Esophagus muscularis mucosa (tissue), 4 donors: ENCODE data around the gene C1S. TPM values are rescaled to one million over a fixed set of nuclear protein-coding genes. Genes with fewer than 3 reads are reported as not detected.

Source experiments
- DNase-seq: peaks from one replicate; pipeline ENCODE4 v3.0.0-alpha.2; 2017; ENCODE audit errors: extremely low spot score
- H3K27ac ChIP-seq, 4 donors: fragments of 200-600 bp; sonication (generic); replicated peaks in 1 of 4; 1 replicate in 3 of 4; 2 replicates in 1 of 4; pipeline ENCODE4 v1.5.1; 2016 to 2019; ENCODE audit warnings: mild to moderate bottlenecking in 1 of 4
- H3K27me3 ChIP-seq, 4 donors: fragments of 200-600 bp; sonication (generic); one replicate each; pipeline versions ENCODE4 v1.5.1 to v1.6.0; 2016 to 2019
- H3K36me3 ChIP-seq, 4 donors: fragments of 200-600 bp; sonication (generic); one replicate each; pipeline ENCODE4 v1.5.1; 2016 to 2019
- H3K4me1 ChIP-seq, 4 donors: fragments of 200-600 bp; sonication (generic); one replicate each; pipeline ENCODE4 v1.5.1; 2016 to 2019
- H3K4me3 ChIP-seq, 4 donors: fragments of 200-600 bp; sonication (generic); 1 replicate in 2 of 4; 2 replicates in 2 of 4; pipeline ENCODE4 v1.5.1; 2016 to 2019; ENCODE audit warnings: mild to moderate bottlenecking in 4 of 4, moderate library complexity in 1 of 4
- H3K9me3 ChIP-seq, 4 donors: fragments of 200-600 bp; sonication (generic); 1 replicate in 3 of 4; 2 replicates in 1 of 4; pipeline ENCODE4 v1.5.1; 2016 to 2019
- CTCF ChIP-seq, 3 experiments: fragments of 200-600 bp in 2 of 3; fragments of 450-650 bp in 1 of 3; sonication (generic) in 2 of 3; IDR thresholded peaks; one replicate each; pipeline ENCODE4 v1.5.1; 2017 to 2019; ENCODE audit warnings: antibody characterized with exemption in 3 of 3, mild to moderate bottlenecking in 2 of 3, moderate library complexity in 1 of 3
- EP300 ChIP-seq: sonication (generic); formaldehyde crosslinking; IDR thresholded peaks from one replicate; pipeline ENCODE4 v1.6.1; 2017; ENCODE audit warnings: antibody characterized with exemption
- POLR2A ChIP-seq: fragments of 450-650 bp; IDR thresholded peaks from one replicate; pipeline ENCODE4 v1.6.1; 2017; ENCODE audit warnings: antibody characterized with exemption, moderate library complexity, mild to moderate bottlenecking, low read depth
- POLR2AphosphoS5 ChIP-seq, 2 donors: sonication (generic); formaldehyde crosslinking; IDR thresholded peaks; one replicate each; pipeline ENCODE4 v1.6.1; 2017; ENCODE audit warnings: antibody characterized with exemption in 2 of 2
- WGBS: methylation state at CpG from one replicate; pipeline ENCODE4 v1.1.5; 2018; 5-methylcytosine and 5-hydroxymethylcytosine counted together
- intact Hi-C: fragments of 100-400 bp; cut with DNase I; formaldehyde crosslinking; loops from one replicate; pipeline ENCODE4 v1.15.1; 2023
- total RNA-seq, 4 donors: library from RNA; depleted of rRNA; stranded (reverse); fragments of >200 nt; gene quantifications; one replicate each; pipeline versions ENCODE4 v1.1.0 to v1.2.1, GENCODE V29; 2016

C1S gene
- total RNA-seq, 4 donors from 2014 or later = 454 to 549 (median 512) TPM

- Histone ChIP-seq H3K27me3 (no peaks in the 10 kb centered on the region), H3K4me1 (peaks cover 0 to 30% (median 16%) of the 10 kb centered on the region in 4 donors), H3K27ac (no peak overlapping the region), H3K36me3 (peaks cover 7 to 75% (median 53%) of the 10 kb centered on the region in 4 donors), H3K9me3 (no peaks in the 10 kb centered on the region), H3K4me3 (no peak overlapping the region)
- TF ChIP-seq POLR2AphosphoS5 (IDR thresholded peaks at IDR 0.05) = no peak
- no peak for TF ChIP-seq POLR2A
- no peak for TF ChIP-seq EP300
- no peak for TF ChIP-seq CTCF (IDR thresholded peaks at IDR 0.05)
- intact Hi-C loops = no loop called here
- DNase-seq = no peak
- 81% methylated on average over 11 of the region's 11 CpGs for WGBS
These were observed 7.9 kb downstream of the C1S start for GRCh38 chr12:7068240-7068993.

- WGBS = 87% methylated on average over 2 of the region's 2 CpGs
- Histone ChIP-seq H3K36me3 (peaks cover 7 to 70% (median 50%) of the 10 kb centered on the region in 4 donors), H3K4me3 (no peak overlapping the region), H3K9me3 (no peaks in the 10 kb centered on the region), H3K4me1 (peaks cover 0 to 24% (median 10%) of the 10 kb centered on the region in 4 donors), H3K27ac (no peak overlapping the region), H3K27me3 (no peaks in the 10 kb centered on the region)
- no peak for DNase-seq
- intact Hi-C loops = no loop called here
- TF ChIP-seq POLR2A = no peak
- no peak for TF ChIP-seq EP300
- TF ChIP-seq POLR2AphosphoS5 (IDR thresholded peaks at IDR 0.05) = no peak
- TF ChIP-seq CTCF (IDR thresholded peaks at IDR 0.05) = no peak
These were observed 8.5 kb downstream of the C1S start for GRCh38 chr12:7068994-7069346.

- Histone ChIP-seq H3K9me3 (no peaks in the 10 kb centered on the region), H3K27me3 (no peaks in the 10 kb centered on the region), H3K4me3 (no peak overlapping the region), H3K36me3 (peaks cover 7 to 66% (median 48%) of the 10 kb centered on the region in 4 donors), H3K4me1 (peaks cover 0 to 20% (median 7%) of the 10 kb centered on the region in 4 donors), H3K27ac (no peak overlapping the region)
- WGBS = 89% methylated on average over 6 of the region's 6 CpGs
- intact Hi-C loops = no loop called here
- TF ChIP-seq EP300 (no peak), POLR2A (no peak), POLR2AphosphoS5 (IDR thresholded peaks at IDR 0.05) (no peak)
- no peak for DNase-seq
These were observed 8.9 kb downstream of the C1S start for GRCh38 chr12:7069386-7069785.

GRCh38 chr12:7072035-7072434, 11.5 kb downstream of the C1S start:
- 85% methylated on average over 6 of the region's 6 CpGs for WGBS
- Histone ChIP-seq H3K27me3 (no peaks in the 10 kb centered on the region), H3K4me1 (no peaks in the 10 kb centered on the region), H3K27ac (no peak overlapping the region), H3K4me3 (no peak overlapping the region), H3K9me3 (no peaks in the 10 kb centered on the region), H3K36me3 (peaks cover 0 to 39% (median 30%) of the 10 kb centered on the region in 4 donors)
- intact Hi-C loops = no loop called here
- TF ChIP-seq POLR2A = no peak
- TF ChIP-seq EP300 = no peak
- TF ChIP-seq CTCF (IDR thresholded peaks at IDR 0.05) = no peak
- TF ChIP-seq POLR2AphosphoS5 (IDR thresholded peaks at IDR 0.05) = no peak
- DNase-seq = no peak

- no peak overlapping the region for H3K4me3 ChIP-seq
- WGBS = 95% methylated on average over 6 of the region's 6 CpGs
- H3K36me3 ChIP-seq = peaks cover 0 to 34% (median 27%) of the 10 kb centered on the region in 4 donors
- no peak overlapping the region for H3K27ac ChIP-seq
- DNase-seq = no peak
- H3K27me3 ChIP-seq = no peaks in the 10 kb centered on the region
- TF ChIP-seq POLR2A = no peak
- no peak for TF ChIP-seq CTCF (IDR thresholded peaks at IDR 0.05)
- no peak for TF ChIP-seq POLR2AphosphoS5 (IDR thresholded peaks at IDR 0.05)
- no peak for TF ChIP-seq EP300
- no peaks in the 10 kb centered on the region for H3K9me3 ChIP-seq
- H3K4me1 ChIP-seq = no peaks in the 10 kb centered on the region
- intact Hi-C loops = no loop called here
These were observed 12.0 kb downstream of the C1S start for GRCh38 chr12:7072554-7072953.
